ENCODE measurements around the gene SHISAL2B. TPM values are rescaled to one million over a fixed set of nuclear protein-coding genes. Genes with fewer than 3 reads are reported as not detected.

Gene SHISAL2B
- total RNA-seq, 4 donors from 2014 or later, result not detected

GRCh38 chr5:64680289-64680688 lies 10.0 kb upstream of the SHISAL2B start:
- TF ChIP-seq CTCF (IDR thresholded peaks at IDR 0.05; ENCODE audit: low read depth), result no peak

- no peak for TF ChIP-seq CTCF (IDR thresholded peaks at IDR 0.05; ENCODE audit: low read depth)
Observed at GRCh38 chr5:64682608-64683007, 7.7 kb upstream of the SHISAL2B start.

GRCh38 chr5:64685866-64686265 lies 4.4 kb upstream of the SHISAL2B start:
- no peak for TF ChIP-seq CTCF (IDR thresholded peaks at IDR 0.05; ENCODE audit: low read depth)

- TF ChIP-seq CTCF (IDR thresholded peaks at IDR 0.05; ENCODE audit: low read depth), result no peak
Observed at GRCh38 chr5:64688391-64688790, 1.9 kb upstream of the SHISAL2B start.

GRCh38 chr5:64688965-64689364 lies 1.3 kb upstream of the SHISAL2B start:
- no peak for TF ChIP-seq CTCF (IDR thresholded peaks at IDR 0.05; ENCODE audit: low read depth)

- no peak for TF ChIP-seq CTCF (IDR thresholded peaks at IDR 0.05; ENCODE audit: low read depth)
Observed at GRCh38 chr5:64690104-64690416, 243 bp upstream of the SHISAL2B start.

GRCh38 chr5:64691291-64691690 lies 988 bp downstream of the SHISAL2B start:
- no peak for TF ChIP-seq CTCF (IDR thresholded peaks at IDR 0.05; ENCODE audit: low read depth)

- no peak for TF ChIP-seq CTCF (IDR thresholded peaks at IDR 0.05; ENCODE audit: low read depth)
Observed at GRCh38 chr5:64693636-64694035, 3.3 kb downstream of the SHISAL2B start.

All from subcutaneous adipose tissue (tissue), 4 donors.